Activated CD4-positive, alpha-beta T cell treated with anti-CD3 and anti-CD28 coated beads, Interleukin-2, amount 10 ng/mL, durations not matched to agents 7 days and 5 days (primary cell): Measurements from ENCODE around the gene IRGQ. TPM values are rescaled to one million over a fixed set of nuclear protein-coding genes. Genes with fewer than 3 reads are reported as not detected.

Source experiments
- CTCF ChIA-PET: fragments of 350-600 bp; sonication (Branson Sonifier 250); formaldehyde crosslinking; loops from one replicate; lab custom pipeline; 2021; ENCODE audit warnings: antibody characterized with exemption; lab: Charles Lee
- POLR2A ChIA-PET: fragments of 350-600 bp; sonication (Branson Sonifier 250); formaldehyde crosslinking; loops from one replicate; lab custom pipeline; 2021; ENCODE audit warnings: antibody characterized with exemption; lab: Charles Lee
- DNase-seq: peaks from one replicate; pipeline ENCODE4 v3.0.0-alpha.2; 2020
- H3K27ac Mint-ChIP-seq: one replicate; pipeline ENCODE4 v1.8.0; 2021; ENCODE audit warnings: mild to moderate bottlenecking, moderate library complexity, mixed read lengths
- H3K27me3 Mint-ChIP-seq: one replicate; pipeline ENCODE4 v1.8.0; 2021; ENCODE audit warnings: mixed read lengths
- H3K36me3 Mint-ChIP-seq: one replicate; pipeline ENCODE4 v1.8.0; 2021; ENCODE audit warnings: low read depth, mixed read lengths
- H3K4me1 Mint-ChIP-seq: one replicate; pipeline ENCODE4 v1.8.0; 2021; ENCODE audit warnings: mixed read lengths
- H3K4me3 Mint-ChIP-seq: one replicate; pipeline ENCODE4 v1.8.0; 2021; ENCODE audit warnings: mild to moderate bottlenecking, moderate library complexity, mixed read lengths
- H3K9me3 Mint-ChIP-seq: one replicate; pipeline ENCODE4 v1.8.0; 2021; ENCODE audit warnings: mixed read lengths
- total RNA-seq, 2 experiments: library from RNA; stranded (reverse); gene quantifications; one replicate each; pipeline ENCODE4 v1.2.3, GENCODE V29; 2021

Gene IRGQ
- total RNA-seq, 2 experiments from 2014 or later: 9.0 to 9.7 TPM

DNA sequence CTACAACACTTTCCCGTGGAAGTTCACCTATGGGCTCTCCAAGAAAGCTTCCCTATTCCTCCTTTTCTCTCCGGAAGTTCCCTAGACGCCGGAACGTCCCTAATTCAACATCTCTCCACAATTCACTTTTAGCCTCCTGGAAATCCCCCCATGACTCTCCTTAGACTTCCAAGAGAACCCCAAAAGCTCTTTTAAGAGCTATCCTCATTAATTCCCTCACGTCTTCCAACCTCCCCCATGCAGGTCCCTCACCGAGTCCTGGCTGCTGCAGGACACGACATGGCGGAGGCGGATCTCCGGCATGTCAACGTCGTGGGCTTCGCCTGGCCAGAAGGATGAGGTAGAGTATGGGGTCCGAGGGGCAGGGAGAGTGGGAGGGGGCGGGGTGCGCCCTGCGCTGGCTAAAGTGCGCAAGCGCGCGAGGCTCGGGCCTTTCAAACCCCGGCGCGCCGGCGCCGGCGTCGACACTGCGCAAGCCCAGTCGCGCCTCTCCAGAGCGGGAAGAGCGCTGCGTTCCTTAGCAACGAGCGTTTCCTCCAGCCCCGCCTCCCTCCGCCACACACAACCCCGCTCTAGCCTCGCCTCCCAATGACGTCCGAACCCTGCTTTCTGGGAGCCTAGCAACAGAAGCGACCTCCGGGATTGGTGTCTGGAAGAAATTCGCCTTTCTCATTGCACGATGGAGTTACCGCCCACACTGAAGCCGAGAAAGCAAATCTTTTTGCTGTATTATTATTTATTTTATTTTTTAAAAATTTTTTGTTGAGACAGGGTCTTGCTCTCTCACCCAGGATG lies 20.6 kb downstream of the IRGQ start, which contains the start of the genes PINLYP and XRCC1:
Gene PINLYP (plus strand): TSS at position 646 of the 795 bp plus-strand sequence. CDS start 1,391 bp downstream, outside the sequence.
Gene XRCC1 (minus strand): TSS at position 372 of the 795 bp plus-strand sequence. CDS start 69 bp downstream, at position 303.
- no peaks in the 10 kb centered on the region for H3K27me3 Mint-ChIP-seq
- peaks cover 2% of the 10 kb centered on the region for H3K36me3 Mint-ChIP-seq
- no peaks in the 10 kb centered on the region for H3K9me3 Mint-ChIP-seq
- H3K27ac Mint-ChIP-seq: peak within 1 kb of the TSS; percentile 94
- H3K4me1 Mint-ChIP-seq: peaks cover 47% of the 10 kb centered on the region
- CTCF ChIA-PET: interaction anchor here (1.0 to 2.3 kb wide), 5 partner anchors 10 to 129 kb away, joined by 3 to 5 read pairs (median 5); no protein-coding TSS in a partner anchor
- POLR2A ChIA-PET: no interaction called here
- DNase-seq: peak; percentile 99
- H3K4me3 Mint-ChIP-seq: peak within 1 kb of the TSS; percentile 96

DNA sequence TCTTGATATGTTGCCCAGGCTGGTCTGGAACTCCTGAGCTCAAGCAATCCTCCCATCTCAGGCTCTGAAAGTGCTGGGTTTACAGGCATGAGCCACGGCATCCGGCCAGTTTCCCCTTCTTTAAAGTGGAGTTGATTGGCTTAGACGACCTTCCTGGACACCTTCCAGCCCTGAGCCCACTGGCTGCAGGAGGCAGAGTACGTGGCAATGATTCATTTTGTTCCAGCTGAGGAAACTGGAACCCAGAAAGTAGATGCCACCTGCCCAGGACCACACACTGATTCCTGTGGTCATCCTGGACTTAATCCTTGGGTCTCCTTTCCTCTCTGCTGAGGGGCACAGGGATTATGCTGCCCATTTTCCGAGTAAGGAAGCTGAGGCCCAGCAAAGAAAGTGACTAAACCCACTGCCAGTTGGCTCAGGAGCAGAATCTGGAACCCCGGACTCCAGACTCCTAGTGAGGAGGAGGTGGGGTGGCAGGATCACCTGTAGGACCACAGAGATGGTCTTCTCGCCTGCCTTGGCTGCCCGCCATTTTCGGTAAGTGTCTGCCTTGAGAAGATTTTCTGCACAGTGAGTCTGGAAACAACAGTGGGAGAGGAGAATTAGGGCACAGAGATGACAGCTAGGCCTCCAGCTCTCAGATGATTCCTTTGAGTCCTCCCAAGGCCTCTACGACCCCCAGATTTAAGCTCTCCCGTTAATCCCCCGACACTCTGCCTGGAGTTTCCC lies 21.3 kb downstream of the IRGQ start:
- Mint-ChIP-seq H3K27ac (peak overlapping the region; percentile 94), H3K36me3 (peaks cover 7% of the 10 kb centered on the region), H3K27me3 (no peaks in the 10 kb centered on the region), H3K4me1 (peaks cover 44% of the 10 kb centered on the region), H3K9me3 (no peaks in the 10 kb centered on the region), H3K4me3 (peak overlapping the region; percentile 96)
- CTCF ChIA-PET: interaction anchor here (1.0 to 2.3 kb wide), 6 partner anchors 9 to 128 kb away, joined by 3 to 7 read pairs (median 5); no protein-coding TSS in a partner anchor
- POLR2A ChIA-PET: no interaction called here
- no peak for DNase-seq

DNA sequence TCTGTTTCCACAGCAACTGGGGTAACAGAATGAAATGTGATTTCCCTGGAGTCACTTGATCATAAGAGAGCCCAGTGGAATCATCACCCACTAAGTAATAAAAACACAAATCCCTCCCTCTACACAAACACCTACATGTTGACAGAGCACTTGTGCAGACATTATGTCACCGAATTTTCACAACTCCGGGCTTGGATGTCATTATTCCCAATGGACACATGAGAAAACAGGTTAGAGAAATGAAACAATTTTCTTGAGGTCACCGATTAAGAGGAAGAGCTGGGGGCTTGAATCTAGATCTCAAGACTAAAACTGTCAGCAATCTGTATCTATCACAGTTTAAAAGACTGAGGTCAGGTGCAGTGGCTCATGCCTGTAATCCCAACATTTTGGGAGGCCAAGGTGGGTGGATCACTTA lies 23.8 kb downstream of the IRGQ start:
- POLR2A ChIA-PET: no interaction called here
- H3K4me1 Mint-ChIP-seq: peaks cover 36% of the 10 kb centered on the region

DNA sequence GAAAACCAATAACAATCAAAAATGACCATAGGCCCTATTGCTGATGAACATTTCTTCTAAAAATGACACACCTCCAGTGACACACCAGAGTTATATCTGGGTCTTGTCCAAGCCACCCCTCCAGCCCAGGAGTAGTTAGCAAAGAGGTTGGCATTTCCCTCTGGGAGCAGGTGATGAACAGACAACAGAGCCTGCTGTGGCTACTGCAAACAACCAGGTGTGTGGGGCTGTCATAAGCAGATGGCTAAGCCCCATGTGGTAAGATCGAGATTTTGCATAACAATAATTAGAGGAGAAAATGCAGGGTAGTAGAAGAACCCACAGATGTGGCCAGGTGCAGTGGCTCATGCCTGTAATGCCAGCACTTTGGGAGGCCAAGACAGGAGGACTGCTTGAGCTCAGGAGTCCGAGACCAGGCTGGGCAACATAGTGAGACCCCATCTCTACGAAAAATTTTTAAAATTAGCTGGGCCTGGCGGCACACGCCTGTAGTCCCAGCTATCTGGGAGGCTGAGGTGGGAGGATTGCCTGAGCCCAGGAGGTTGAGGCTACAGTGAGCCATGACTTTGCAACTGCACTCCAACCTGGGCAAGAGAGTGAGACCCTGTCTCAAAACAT lies 25.7 kb downstream of the IRGQ start:
- ChIA-PET CTCF (interaction anchor here (0.7 to 2.8 kb wide), 5 partner anchors 10 to 24 kb away, joined by 3 to 12 read pairs (median 5); no protein-coding TSS in a partner anchor), POLR2A (no interaction called here)
- DNase-seq: no peak
- Mint-ChIP-seq H3K4me3 (no peak overlapping the region), H3K4me1 (peaks cover 26% of the 10 kb centered on the region), H3K27me3 (no peaks in the 10 kb centered on the region), H3K9me3 (no peaks in the 10 kb centered on the region), H3K27ac (no peak overlapping the region), H3K36me3 (peaks cover 10% of the 10 kb centered on the region)

More for the DNA sequence above, 23.8 kb downstream of the IRGQ start:
- no peak for DNase-seq
- Mint-ChIP-seq H3K27ac (no peak overlapping the region), H3K9me3 (no peaks in the 10 kb centered on the region), H3K4me3 (no peak overlapping the region), H3K27me3 (no peaks in the 10 kb centered on the region), H3K36me3 (peaks cover 9% of the 10 kb centered on the region)
- CTCF ChIA-PET: interaction anchor here (0.9 to 2.8 kb wide), 3 partner anchors 17 to 22 kb away, joined by 5 to 12 read pairs (median 7); no protein-coding TSS in a partner anchor

DNA sequence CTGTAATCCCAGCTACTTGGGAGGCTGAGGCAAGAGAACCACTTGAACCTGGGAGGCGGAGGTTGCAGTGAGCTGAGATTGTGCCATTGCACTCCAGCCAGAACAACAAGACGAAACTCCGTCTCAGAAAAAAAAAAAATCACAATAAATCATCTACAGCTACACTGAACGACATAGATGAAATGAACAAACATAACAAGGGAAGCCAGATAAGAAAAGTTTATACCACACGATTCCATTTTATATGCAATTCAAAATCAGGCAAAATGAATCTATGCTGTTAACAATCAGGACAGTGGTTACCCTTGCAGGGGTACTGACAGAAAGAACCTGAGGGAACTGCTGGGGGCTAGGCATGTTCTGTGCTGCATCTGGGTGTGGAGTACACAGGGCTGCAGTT lies 26.3 kb downstream of the IRGQ start:
- Mint-ChIP-seq H3K27ac (no peak overlapping the region), H3K36me3 (peaks cover 13% of the 10 kb centered on the region), H3K4me1 (peaks cover 27% of the 10 kb centered on the region), H3K27me3 (no peaks in the 10 kb centered on the region), H3K9me3 (no peaks in the 10 kb centered on the region), H3K4me3 (no peak overlapping the region)
- ChIA-PET CTCF (interaction anchor here (0.7 to 2.8 kb wide), 5 partner anchors 9 to 25 kb away, joined by 3 to 12 read pairs (median 5); no protein-coding TSS in a partner anchor), POLR2A (interaction anchor here (0.6 kb wide), 1 partner anchor 41 kb away, joined by 3 read pairs; no protein-coding TSS in a partner anchor)
- DNase-seq: no peak

DNA sequence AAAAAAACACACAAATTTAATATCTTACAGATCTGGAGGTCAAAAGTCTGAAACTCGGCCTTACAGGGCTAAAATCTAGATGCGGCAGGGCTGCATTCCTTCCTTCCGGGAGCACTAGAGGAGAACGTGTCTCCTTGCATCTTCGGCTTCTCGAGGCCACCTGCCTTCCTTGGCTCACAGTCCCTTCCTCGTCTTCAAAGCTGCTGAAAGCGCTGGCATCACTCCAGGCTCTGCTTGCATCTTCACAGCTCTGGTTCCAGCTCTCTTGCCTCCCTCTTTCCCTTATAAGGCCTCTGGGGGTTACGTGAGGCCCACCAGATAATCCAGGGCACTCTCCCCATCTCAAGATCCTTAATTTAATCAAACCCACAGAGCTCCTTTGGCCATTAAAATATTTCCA lies 31.1 kb downstream of the IRGQ start:
- Mint-ChIP-seq H3K27me3 (no peaks in the 10 kb centered on the region), H3K36me3 (peaks cover 28% of the 10 kb centered on the region), H3K9me3 (no peaks in the 10 kb centered on the region), H3K4me1 (peaks cover 49% of the 10 kb centered on the region), H3K4me3 (no peak overlapping the region), H3K27ac (peak overlapping the region; percentile 41)
- no peak for DNase-seq
- POLR2A ChIA-PET: no interaction called here
- CTCF ChIA-PET: interaction anchor here (0.5 to 1.4 kb wide), 4 partner anchors 8 to 201 kb away, joined by 4 to 10 read pairs (median 4); no protein-coding TSS in a partner anchor

DNA sequence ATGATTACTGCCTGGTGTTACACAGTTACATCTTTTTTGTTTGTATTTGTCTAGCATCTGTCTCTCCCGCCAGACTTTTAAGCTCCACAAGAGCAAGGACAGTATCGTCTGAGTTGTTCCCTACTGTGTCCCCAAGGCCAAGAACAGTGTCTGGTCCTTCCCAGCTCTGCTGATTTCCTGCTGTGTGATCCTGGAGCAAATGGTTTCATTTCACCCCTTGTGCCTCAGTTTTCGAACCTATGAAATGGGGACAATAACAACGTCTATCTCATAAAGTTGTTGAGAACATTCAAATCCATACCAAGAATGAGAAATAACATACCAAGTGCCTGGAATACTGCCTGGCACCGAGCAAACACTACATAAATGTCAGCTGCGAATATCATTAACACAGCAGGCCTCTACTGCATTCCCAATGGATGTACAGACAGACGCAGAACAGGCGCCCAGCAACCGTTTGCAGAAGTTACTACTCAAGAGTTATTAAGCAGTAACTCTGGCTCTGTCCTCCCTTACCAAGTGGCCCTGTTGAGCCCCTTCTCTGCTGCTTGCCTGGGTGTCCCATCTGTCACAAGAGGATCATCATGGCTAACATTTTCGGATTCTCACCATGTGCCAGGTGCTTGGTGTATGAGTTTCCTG lies 32.0 kb downstream of the IRGQ start:
- no peaks in the 10 kb centered on the region for H3K27me3 Mint-ChIP-seq
- CTCF ChIA-PET: interaction anchor here (1.1 to 1.4 kb wide), 2 partner anchors 9 to 32 kb away, joined by 3 read pairs; partner anchors contain the start of genes IRGQ and ZNF576
- no peaks in the 10 kb centered on the region for H3K9me3 Mint-ChIP-seq
- H3K36me3 Mint-ChIP-seq: peaks cover 29% of the 10 kb centered on the region
- H3K27ac Mint-ChIP-seq: peak overlapping the region; percentile 97
- POLR2A ChIA-PET: no interaction called here
- H3K4me1 Mint-ChIP-seq: peaks cover 49% of the 10 kb centered on the region
- H3K4me3 Mint-ChIP-seq: no peak overlapping the region
- no peak for DNase-seq

DNA sequence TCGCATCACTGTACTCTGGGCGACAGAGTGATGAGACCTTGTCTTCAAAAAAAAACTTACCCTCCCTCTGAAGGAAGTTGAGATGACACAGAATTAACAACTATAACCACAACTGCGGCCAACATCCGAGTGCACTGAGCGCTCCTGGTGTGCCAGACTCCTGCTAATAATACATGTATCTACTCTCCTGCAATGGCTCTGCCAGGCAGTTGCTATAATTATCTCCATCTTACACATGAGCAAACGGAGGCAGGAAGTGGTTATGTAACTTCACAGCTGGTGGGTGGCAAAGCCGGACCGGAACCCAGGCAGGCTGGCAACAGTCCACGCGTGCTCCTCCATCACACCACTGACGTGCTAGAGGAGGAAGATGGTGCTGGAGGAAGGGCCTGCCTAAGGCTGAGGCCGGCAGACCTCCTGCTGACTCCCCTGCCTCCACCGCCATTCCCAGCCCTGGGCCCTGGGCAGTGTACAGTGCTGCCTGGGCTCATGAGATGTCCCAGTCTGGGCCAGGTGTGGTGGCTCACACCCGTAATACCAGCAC lies 33.2 kb downstream of the IRGQ start:
- CTCF ChIA-PET: interaction anchor here (1.0 to 1.4 kb wide), 2 partner anchors 12 to 34 kb away, joined by 3 read pairs; partner anchors contain the start of genes IRGQ, XRCC1 and ZNF576
- H3K27me3 Mint-ChIP-seq: no peaks in the 10 kb centered on the region
- H3K27ac Mint-ChIP-seq: peak overlapping the region; percentile 97
- POLR2A ChIA-PET: no interaction called here
- DNase-seq: peak; percentile 75
- no peaks in the 10 kb centered on the region for H3K9me3 Mint-ChIP-seq
- peak overlapping the region; percentile 62 for H3K4me3 Mint-ChIP-seq
- peaks cover 29% of the 10 kb centered on the region for H3K36me3 Mint-ChIP-seq
- peaks cover 49% of the 10 kb centered on the region for H3K4me1 Mint-ChIP-seq

DNA sequence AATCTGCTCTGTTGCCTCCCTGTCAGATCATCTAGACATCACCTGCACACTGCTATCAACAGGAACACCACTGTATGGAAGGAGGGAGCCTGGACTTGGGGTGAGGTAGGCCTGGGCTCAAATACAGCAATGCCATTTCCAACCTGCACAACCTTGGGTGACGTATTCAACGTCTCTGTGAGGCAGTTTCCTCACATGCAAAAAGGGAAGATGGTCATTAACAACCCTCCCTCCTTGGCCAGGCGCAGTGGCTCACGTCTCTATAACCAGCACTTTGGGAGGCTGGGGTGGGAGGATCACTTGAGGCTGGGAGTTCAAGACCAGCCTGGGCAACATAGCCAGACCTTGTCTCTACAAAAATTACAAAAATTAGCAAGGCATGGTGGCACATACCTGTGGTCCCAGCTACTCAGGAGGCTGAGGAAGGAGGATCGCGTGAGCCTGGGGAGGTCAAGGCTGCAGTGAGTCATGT lies 33.7 kb downstream of the IRGQ start:
- Mint-ChIP-seq H3K36me3 (peaks cover 32% of the 10 kb centered on the region), H3K27ac (peak overlapping the region; percentile 97), H3K27me3 (no peaks in the 10 kb centered on the region), H3K4me3 (peak overlapping the region; percentile 62), H3K4me1 (peaks cover 49% of the 10 kb centered on the region), H3K9me3 (no peaks in the 10 kb centered on the region)
- POLR2A ChIA-PET: no interaction called here
- CTCF ChIA-PET: interaction anchor here (0.6 to 1.0 kb wide), 2 partner anchors 13 to 32 kb away, joined by 3 to 5 read pairs; partner anchors contain the start of gene XRCC1
- no peak for DNase-seq

DNA sequence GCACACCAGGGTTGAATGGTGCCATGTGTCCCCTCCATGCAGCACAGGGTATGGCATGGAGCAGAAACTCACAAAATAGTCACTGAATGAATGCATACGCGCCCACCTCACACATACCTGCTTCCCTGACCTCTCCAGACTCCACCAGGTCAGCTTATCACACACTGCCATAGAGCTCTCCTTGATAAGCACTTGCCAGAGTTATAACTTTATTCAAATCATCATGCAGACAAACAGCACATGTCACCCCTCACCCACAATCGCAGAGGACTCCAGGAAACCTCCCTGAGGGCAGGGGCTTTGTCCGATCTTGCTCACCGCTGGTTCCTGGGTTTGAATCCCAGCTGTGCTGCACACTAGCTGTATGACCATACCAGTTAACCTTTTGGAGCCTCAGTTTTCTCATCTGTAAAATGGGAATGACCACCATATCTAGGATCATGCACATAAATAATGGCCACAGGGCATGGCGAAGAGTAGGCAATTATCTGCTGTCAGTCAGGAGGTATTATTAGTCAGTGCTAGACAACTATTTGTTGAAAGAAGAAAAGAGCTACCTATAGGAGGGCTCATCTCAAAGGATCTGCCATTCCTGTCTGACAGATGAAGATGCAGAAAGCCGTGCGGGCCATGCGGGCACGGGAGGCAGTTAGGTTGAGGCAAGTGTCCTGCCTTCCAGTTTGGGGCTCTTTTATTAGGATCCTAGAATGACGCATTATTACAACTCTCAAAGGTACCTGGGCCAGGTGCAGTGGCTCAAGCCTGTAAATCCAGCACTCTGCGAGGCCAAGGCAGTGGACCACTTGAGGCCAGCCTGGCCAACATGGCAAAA lies 34.6 kb downstream of the IRGQ start:
- H3K4me1 Mint-ChIP-seq: peaks cover 46% of the 10 kb centered on the region
- H3K9me3 Mint-ChIP-seq: no peaks in the 10 kb centered on the region
- ChIA-PET POLR2A (no interaction called here), CTCF (interaction anchor here (0.6 to 1.9 kb wide), 4 partner anchors 8 to 33 kb away, joined by 3 to 5 read pairs (median 5); no protein-coding TSS in a partner anchor)
- no peaks in the 10 kb centered on the region for H3K27me3 Mint-ChIP-seq
- no peak overlapping the region for H3K4me3 Mint-ChIP-seq
- peaks cover 30% of the 10 kb centered on the region for H3K36me3 Mint-ChIP-seq
- DNase-seq: no peak
- H3K27ac Mint-ChIP-seq: peak overlapping the region; percentile 97
